ENCODE measurements around the gene PJA1. TPM values are rescaled to one million over a fixed set of nuclear protein-coding genes. Genes with fewer than 3 reads are reported as not detected.

The PJA1 gene
- total RNA-seq, 1 donor from 2014 or later = 11.7 TPM

- intact Hi-C loops (cut with micrococcal nuclease) = no loop called here
- ATAC-seq = no peak
- no peak for DNase-seq
These were observed 18.5 kb downstream of the PJA1 start for GRCh38 chrX:69146739-69147138.

- intact Hi-C loops (cut with micrococcal nuclease) = no loop called here
- no peak for ATAC-seq
These were observed 19.5 kb downstream of the PJA1 start for GRCh38 chrX:69145714-69146113.

DNA sequence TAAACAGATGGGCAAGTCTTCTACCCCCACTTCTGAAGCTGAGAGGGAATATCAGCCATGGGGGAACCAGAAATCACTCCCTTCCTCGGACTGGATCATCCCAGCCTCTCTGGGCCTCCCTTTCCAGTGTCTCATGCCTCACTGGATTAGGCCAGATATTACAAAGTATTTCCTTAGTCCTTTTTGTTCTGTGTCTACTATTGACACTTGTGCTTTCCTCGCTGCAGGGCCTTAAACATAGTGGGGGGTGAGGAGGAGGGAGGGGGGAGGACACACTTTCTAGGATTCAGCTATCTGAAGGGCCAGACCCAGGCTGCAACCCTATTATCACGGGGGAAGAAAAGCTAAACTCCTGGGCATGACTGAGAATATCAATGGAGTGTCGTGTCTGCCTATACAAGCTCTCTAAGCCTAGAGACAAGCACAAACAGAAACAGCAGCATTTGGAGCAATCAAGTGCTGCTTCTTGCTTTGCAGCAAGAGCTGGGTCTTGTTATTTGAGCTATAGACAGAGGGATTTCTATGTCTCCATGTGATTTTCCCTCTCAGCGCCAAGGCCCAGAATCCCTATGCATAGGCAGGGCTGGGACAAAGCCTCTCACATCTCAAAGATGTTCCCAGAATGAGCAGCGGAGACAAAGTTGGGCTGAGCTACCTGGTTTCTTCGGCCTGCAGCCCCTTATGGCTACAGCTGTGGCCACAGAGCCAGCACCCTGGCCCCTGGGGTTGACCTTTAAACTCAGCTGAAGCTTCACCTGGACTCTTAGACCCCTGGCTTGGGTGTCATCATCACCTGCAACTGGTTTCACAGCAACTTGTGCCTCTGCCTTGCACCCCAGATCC, 20.2 kb downstream of the PJA1 start:
- intact Hi-C loops (cut with micrococcal nuclease) = no loop called here
- DNase-seq = no peak
- ATAC-seq = no peak

More at GRCh38 chrX:69145714-69146113, 19.5 kb downstream of the PJA1 start:
- no peak for DNase-seq

- DNase-seq (no peak), ATAC-seq (no peak)
- intact Hi-C loops (cut with micrococcal nuclease) = no loop called here
These were observed 21.7 kb downstream of the PJA1 start for GRCh38 chrX:69143530-69143929.

- DNase-seq = no peak
- ATAC-seq = no peak
- intact Hi-C loops (cut with micrococcal nuclease) = no loop called here
These were observed 22.3 kb downstream of the PJA1 start for GRCh38 chrX:69142788-69143469.

- intact Hi-C loops (cut with micrococcal nuclease) = no loop called here
- DNase-seq = no peak
- no peak for ATAC-seq
These were observed 24.4 kb downstream of the PJA1 start for GRCh38 chrX:69140837-69141236.

DNA sequence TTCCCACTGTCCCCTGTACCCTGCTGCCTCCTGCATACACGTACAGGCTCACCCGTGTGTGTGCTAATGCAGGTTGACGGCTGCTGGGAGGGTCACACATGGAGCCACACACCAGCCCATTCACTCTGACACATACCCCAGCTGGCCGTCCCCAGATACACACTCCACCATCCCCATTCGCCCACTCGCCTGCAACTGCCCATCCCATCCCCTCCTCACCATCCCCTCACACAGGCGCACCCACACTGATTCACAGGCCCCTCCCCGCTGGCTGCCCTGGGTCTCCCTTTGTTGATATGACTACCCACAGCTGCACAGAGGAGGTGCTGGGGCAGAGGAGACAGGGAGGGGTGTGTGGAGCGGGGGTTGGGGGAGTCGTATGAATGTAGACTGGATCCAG, 25.7 kb downstream of the PJA1 start:
- ATAC-seq = no peak
- intact Hi-C loops (cut with micrococcal nuclease) = no loop called here
- DNase-seq = no peak

DNA sequence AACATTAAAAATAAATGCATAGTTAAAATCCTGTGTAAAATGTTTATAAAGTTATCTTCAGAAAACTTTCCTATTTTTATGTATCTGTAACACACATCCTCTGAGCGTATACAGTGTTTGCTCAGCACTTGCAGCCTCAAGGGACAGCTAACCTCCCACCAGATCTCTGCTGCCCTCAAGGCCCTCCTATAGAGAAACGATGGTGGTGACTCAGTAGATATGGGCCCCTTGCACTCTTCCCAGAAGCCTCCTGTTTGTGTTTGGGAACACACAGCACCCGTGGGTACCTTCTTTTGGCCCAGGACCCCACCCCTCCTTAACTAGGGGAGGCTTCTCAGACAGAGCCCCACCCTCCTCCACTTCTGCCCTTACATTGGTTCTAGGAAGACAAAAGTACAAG, 26.7 kb downstream of the PJA1 start:
- no peak for DNase-seq
- intact Hi-C loops (cut with micrococcal nuclease) = no loop called here

DNA sequence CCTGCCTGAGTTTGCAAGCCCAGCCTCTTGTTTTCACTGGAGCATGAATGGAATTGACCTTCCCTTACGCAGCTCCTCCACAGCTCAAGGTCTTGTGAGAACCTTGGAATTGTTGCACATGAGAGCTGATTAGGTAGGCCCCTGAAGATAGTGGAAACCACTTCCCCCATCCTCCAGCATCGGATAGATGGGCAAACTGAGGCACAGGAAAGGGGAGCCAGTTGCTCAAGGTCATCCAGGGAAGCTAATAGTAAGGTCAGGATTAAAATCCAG, 27.2 kb downstream of the PJA1 start:
- ATAC-seq (no peak), DNase-seq (no peak)
- intact Hi-C loops (cut with micrococcal nuclease) = no loop called here

More for the DNA sequence above, 26.7 kb downstream of the PJA1 start:
- ATAC-seq = no peak

GRCh38 chrX:69137371-69138117, 27.7 kb downstream of the PJA1 start:
- ATAC-seq (peak; percentile 71), DNase-seq (no peak)
- intact Hi-C loops (cut with micrococcal nuclease) = no loop called here

GRCh38 chrX:69136546-69137331, 28.5 kb downstream of the PJA1 start:
- intact Hi-C loops (cut with micrococcal nuclease) = no loop called here
- peak; percentile 66 for DNase-seq
- ATAC-seq = peak; percentile 83

GRCh38 chrX:69133921-69134542, 31.2 kb downstream of the PJA1 start:
- intact Hi-C loops (cut with micrococcal nuclease) = no loop called here
- ATAC-seq = peak; percentile 62
- DNase-seq = no peak

GRCh38 chrX:69131886-69132285, 33.4 kb downstream of the PJA1 start:
- ATAC-seq (no peak), DNase-seq (no peak)
- intact Hi-C loops (cut with micrococcal nuclease) = no loop called here

GRCh38 chrX:69130439-69130838, 34.8 kb downstream of the PJA1 start:
- intact Hi-C loops (cut with micrococcal nuclease) = no loop called here
- no peak for ATAC-seq

DNA sequence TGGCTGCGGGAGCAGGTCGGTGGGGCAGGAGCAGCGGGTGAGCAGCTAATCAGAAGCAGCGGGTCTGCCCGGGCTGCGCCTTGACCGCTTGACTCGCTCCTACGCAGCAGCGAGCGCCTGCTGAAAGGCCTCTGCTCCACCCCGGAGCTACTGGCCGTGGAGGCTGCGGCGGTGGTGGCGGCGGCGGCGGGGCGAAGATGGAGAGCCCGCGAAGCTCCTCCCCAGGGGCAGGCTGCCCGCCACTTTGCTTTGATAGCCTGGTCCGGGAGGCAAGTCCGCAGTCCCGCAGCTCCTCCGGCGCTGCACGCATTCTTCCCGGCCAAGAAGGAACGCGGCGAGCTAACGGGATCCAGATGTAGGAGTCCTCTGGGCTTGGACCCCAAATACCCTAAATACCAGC, 36.7 kb downstream of the PJA1 start:
- ATAC-seq (peak; percentile 75), DNase-seq (peak; percentile 57)
- intact Hi-C loops (cut with micrococcal nuclease) = no loop called here

More at GRCh38 chrX:69130439-69130838, 34.8 kb downstream of the PJA1 start:
- DNase-seq = no peak

GRCh38 chrX:69127466-69127865, 37.8 kb downstream of the PJA1 start:
- no peak for ATAC-seq

GRCh38 chrX:69126642-69127041, 38.6 kb downstream of the PJA1 start:
- ATAC-seq (peak; percentile 35), DNase-seq (no peak)
- intact Hi-C loops (cut with micrococcal nuclease) = no loop called here

More at GRCh38 chrX:69127466-69127865, 37.8 kb downstream of the PJA1 start:
- intact Hi-C loops (cut with micrococcal nuclease) = no loop called here
- no peak for DNase-seq

DNA sequence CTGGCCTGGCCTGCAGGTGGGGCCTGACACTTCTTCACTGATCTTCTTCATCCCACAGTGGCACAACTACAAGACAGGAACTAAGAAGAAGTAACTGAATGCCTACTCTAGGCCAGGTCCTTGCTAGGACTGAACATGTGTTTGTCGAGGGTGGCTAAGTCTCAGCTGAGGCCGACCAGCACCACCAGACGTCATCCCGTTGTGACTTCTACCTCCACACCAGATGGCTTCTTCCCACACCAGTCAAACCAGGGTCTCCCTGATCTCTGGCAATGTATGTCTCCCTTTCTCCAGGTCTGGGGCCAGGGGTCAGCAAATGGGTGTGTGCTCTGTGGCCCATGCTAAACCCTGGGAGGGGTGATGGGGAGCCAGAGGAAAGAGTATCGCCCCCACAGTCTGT, 40.2 kb downstream of the PJA1 start:
- ATAC-seq (no peak), DNase-seq (no peak)
- intact Hi-C loops (cut with micrococcal nuclease) = no loop called here

DNA sequence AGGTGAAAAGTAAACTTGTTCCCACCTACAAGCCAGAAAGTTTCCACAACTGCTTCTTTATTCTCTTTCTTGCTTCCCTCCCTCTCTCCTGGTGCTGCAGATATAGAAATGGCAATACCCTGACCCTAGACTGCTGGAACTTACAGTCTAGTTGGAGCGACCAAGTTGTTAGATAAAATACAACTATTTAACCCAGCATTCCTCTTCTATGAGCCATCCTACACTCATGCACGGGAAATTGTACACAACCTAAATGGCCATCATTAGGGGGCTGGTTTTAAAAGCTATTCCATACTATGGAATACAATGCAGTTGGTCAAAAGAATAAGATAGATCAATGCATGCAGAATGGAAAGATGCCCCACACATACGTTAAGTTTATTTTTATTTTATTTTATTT, 41.1 kb downstream of the PJA1 start:
- ATAC-seq (no peak), DNase-seq (no peak)
- intact Hi-C loops (cut with micrococcal nuclease) = no loop called here

Measured in left ventricle myocardium superior (tissue), 1 donor.